Fibroblast of peridontal ligament (primary cell): ENCODE data around the gene PIK3R1.
A peak's percentile ranks its signal among the peaks of the same experiment; 100 is the strongest.

Source experiments
- DNase-seq: peaks from one replicate; pipeline ENCODE4 v3.0.0-alpha.2; 2010; ENCODE audit errors: extremely low read depth

Gene PIK3R1

GRCh38 chr5:68329554-68330255, 114.1 kb downstream of the PIK3R1 start:
- DNase-seq: no peak

GRCh38 chr5:68330574-68330973, 115.0 kb downstream of the PIK3R1 start:
- DNase-seq: no peak

- peak; percentile 42 for DNase-seq
Measured at GRCh38 chr5:68331192-68332079, 115.9 kb downstream of the PIK3R1 start.

GRCh38 chr5:68332080-68332451, 116.5 kb downstream of the PIK3R1 start:
- no peak for DNase-seq

GRCh38 chr5:68332556-68332955, 117.0 kb downstream of the PIK3R1 start:
- no peak for DNase-seq

GRCh38 chr5:68333649-68334552, 118.3 kb downstream of the PIK3R1 start:
- DNase-seq: peak; percentile 91

GRCh38 chr5:68334553-68334886, 119.0 kb downstream of the PIK3R1 start:
- DNase-seq: no peak

GRCh38 chr5:68335075-68335474, 119.5 kb downstream of the PIK3R1 start:
- no peak for DNase-seq

GRCh38 chr5:68336200-68336599, 120.6 kb downstream of the PIK3R1 start:
- no peak for DNase-seq

GRCh38 chr5:68337235-68337634, 121.7 kb downstream of the PIK3R1 start:
- DNase-seq: no peak

- no peak for DNase-seq
Measured at GRCh38 chr5:68339921-68340321, 124.4 kb downstream of the PIK3R1 start.

- no peak for DNase-seq
Measured at GRCh38 chr5:68341006-68341405, 125.5 kb downstream of the PIK3R1 start.

GRCh38 chr5:68342693-68343092, 127.1 kb downstream of the PIK3R1 start:
- DNase-seq: no peak

- DNase-seq: peak; percentile 76
Measured at GRCh38 chr5:68343421-68343826, 127.9 kb downstream of the PIK3R1 start.

- DNase-seq: peak; percentile 36
Measured at GRCh38 chr5:68344447-68345111, 129.0 kb downstream of the PIK3R1 start.

- DNase-seq: no peak
Measured at GRCh38 chr5:68345171-68345570, 129.6 kb downstream of the PIK3R1 start.

GRCh38 chr5:68345582-68345981, 130.0 kb downstream of the PIK3R1 start:
- no peak for DNase-seq

GRCh38 chr5:68347536-68347935, 132.0 kb downstream of the PIK3R1 start:
- DNase-seq: no peak

- DNase-seq: no peak
Measured at GRCh38 chr5:68348447-68349222, 133.1 kb downstream of the PIK3R1 start.

GRCh38 chr5:68350176-68350575, 134.6 kb downstream of the PIK3R1 start:
- no peak for DNase-seq
